PFSK-1 (cell line): ENCODE data around the gene CCN6.

Source experiments
- FOXP2 ChIP-seq: optimal IDR thresholded peaks from 2 replicates; pipeline ENCODE3; 2011; ENCODE audit warnings: borderline replicate concordance, control low read depth, inconsistent platforms; ENCODE audit not compliant: insufficient read depth; ENCODE audit errors: extremely low read length, extremely low read depth
- POLR2AphosphoS5 ChIP-seq: IDR thresholded peaks from 2 replicates; pipeline ENCODE4 v1.6.1; 2012; ENCODE audit warnings: low read depth, mild to moderate bottlenecking, control low read depth, low read length, moderate library complexity
- REST ChIP-seq, 2 experiments: IDR thresholded peaks; 2 replicates each; pipeline versions ENCODE4 v1.6.1 to v1.8.0; 2011 to 2012; ENCODE audit warnings: low read depth in 2 of 2, low read length in 2 of 2, control low read depth in 1 of 2, inconsistent platforms in 1 of 2, mild to moderate bottlenecking in 1 of 2, moderate library complexity in 1 of 2; ENCODE audit not compliant: insufficient read depth in 1 of 2
- SIN3A ChIP-seq: IDR thresholded peaks from 2 replicates; pipeline ENCODE4 v1.6.1; 2012; ENCODE audit warnings: mild to moderate bottlenecking, low read length, moderate library complexity, borderline replicate concordance; ENCODE audit not compliant: insufficient read depth
- TAF1 ChIP-seq: IDR thresholded peaks from 2 replicates; pipeline ENCODE4 v1.6.1; 2012; ENCODE audit warnings: low read length, control low read depth, borderline replicate concordance; ENCODE audit not compliant: insufficient read depth

The CCN6 gene

DNA sequence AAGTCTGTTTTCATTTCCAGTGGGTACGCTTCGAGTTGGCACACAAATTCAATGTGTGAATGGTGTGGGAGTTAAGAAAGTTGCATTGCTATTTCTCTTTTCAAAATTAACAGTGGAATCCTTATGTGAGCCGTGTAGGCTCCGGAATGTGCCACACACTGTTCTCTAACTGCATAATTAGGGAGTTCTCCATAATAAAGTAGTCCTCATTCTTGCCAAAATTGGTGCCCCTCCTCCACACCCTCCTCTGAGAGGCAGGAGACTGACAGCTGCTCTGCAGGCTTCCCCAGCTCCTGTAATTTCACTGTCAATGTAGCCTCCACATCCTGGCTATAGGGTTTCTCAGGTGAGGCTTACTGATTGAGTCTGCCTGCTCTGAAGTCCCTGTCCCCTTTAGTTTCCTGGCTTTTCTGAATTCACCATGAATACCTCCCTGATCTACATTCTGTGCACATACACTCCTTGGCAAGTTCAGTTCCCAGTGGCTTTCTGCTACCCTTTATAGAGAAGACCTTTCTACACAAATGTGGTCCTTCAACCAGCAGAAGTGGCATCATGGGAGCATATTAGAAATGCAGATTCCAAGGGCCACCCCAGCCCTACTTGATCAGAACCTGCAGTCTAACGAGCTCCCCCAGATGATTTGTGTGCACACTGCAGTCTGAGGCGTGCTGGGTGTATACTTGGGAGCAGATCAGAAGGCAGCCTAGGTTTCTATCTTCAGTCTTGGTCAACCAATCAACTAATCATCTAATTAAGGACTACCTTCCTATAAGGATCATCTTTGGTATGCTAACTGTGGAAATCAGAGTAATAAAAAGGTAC is 19.9 kb upstream of the CCN6 start:
- no peak for TF ChIP-seq REST (IDR thresholded peaks at IDR 0.05; ENCODE audit: insufficient read depth in 1 of 2, low read depth in 2 of 2, low read length in 2 of 2)
- TF ChIP-seq POLR2AphosphoS5, result no peak
- no peak for TF ChIP-seq SIN3A
- no peak for TF ChIP-seq FOXP2
- TF ChIP-seq TAF1, result no peak

DNA sequence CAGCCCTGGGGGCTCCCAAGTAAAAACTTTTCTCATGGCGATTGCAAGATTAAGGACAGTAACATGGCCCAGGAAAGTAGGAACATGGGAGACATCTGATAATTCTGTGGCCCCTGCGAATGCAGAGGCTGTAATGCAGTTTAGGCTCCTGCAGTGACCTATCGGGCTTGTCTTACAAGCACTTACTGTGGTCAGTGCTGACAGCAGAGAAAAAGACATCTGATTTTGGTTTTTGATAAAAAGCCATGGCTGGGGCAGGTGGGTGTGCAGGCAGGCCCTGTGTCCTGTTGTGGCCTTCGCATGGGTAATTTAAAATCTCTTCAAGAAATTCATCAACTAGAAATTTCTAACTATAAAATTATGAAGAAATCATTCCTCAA is 19.3 kb upstream of the CCN6 start:
- TF ChIP-seq REST (IDR thresholded peaks at IDR 0.05; ENCODE audit: insufficient read depth in 1 of 2, low read depth in 2 of 2, low read length in 2 of 2), result no peak
- no peak for TF ChIP-seq SIN3A
- no peak for TF ChIP-seq TAF1
- TF ChIP-seq FOXP2, result no peak
- no peak for TF ChIP-seq POLR2AphosphoS5

DNA sequence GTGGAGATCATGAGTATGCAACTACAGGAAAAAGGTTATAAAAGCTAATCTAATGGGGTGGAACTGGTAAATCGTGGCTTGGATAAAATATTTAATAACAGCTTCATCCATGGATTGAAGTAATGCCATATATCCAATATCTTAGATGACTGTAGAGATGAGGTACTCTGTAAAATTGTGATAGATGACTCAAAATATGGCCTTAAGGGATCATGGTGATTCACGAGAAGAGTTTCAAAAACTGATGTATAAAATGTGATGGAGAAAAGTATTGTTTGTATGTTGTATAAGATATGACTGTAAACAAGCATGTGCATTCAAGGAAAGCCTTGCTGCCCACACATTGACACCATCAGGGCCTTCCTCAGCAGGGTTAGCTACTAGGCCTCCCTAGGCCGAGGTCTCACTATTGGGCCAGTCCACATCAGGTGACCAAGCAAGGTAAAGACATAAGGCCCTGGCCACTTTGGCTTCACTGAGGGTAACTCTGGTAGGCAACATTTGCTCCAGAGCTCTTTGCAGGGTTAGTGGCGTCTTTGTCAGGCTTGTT is 17.7 kb upstream of the CCN6 start:
- TF ChIP-seq POLR2AphosphoS5 (no peak), REST (IDR thresholded peaks at IDR 0.05; ENCODE audit: insufficient read depth in 1 of 2, low read depth in 2 of 2, low read length in 2 of 2) (no peak), FOXP2 (no peak), TAF1 (no peak), SIN3A (no peak)

DNA sequence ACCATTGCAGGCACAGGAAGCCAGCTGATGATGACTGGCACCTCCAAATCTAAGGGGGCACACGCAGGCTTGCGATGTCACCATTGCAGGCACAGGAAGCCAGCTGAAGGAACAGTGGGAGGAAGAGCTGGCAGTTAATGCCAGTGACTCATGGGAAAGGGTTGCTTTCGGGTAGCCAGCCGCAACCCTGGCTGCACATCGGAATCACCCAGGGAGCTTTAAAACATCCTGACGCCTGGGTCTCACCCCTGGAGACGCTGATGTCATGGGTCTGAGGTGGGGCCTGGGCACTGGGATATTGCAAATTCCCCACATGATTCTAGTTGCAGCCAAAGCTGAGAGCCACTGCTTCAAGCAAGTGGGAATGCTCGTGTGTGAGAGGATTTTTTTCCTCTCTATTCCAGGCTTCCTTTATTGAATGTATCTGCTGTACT is 16.1 kb upstream of the CCN6 start:
- TF ChIP-seq SIN3A, result no peak
- TF ChIP-seq TAF1, result no peak
- no peak for TF ChIP-seq POLR2AphosphoS5

GRCh38 chr6:112038268-112038667 is 15.6 kb upstream of the CCN6 start:
- TF ChIP-seq POLR2AphosphoS5 (no peak), SIN3A (no peak), TAF1 (no peak), FOXP2 (no peak), REST (IDR thresholded peaks at IDR 0.05; ENCODE audit: insufficient read depth in 1 of 2, low read depth in 2 of 2, low read length in 2 of 2) (no peak)
